Prostate gland (tissue), 2 donors: ENCODE measurements around the gene COA5.

ENCODE experiments used
- POLR2A ChIP-seq: fragments of 450-650 bp; IDR thresholded peaks from one replicate; pipeline ENCODE4 v1.6.1; 2016; ENCODE audit warnings: antibody characterized with exemption, mild to moderate bottlenecking
- POLR2AphosphoS5 ChIP-seq: sonication (generic); formaldehyde crosslinking; IDR thresholded peaks from one replicate; pipeline ENCODE4 v1.6.1; 2017; ENCODE audit warnings: antibody characterized with exemption
- TF ChIP-seq, protein P1 (sequence below), 4 experiments: fragments of 200-600 bp in 2 of 4; fragments of 450-650 bp in 2 of 4; sonication (generic) in 2 of 4; IDR thresholded peaks; 1 replicate in 3 of 4; 2 replicates in 1 of 4; pipeline ENCODE4 v1.5.1; 2016 to 2019; ENCODE audit warnings: antibody characterized with exemption in 4 of 4, mild to moderate bottlenecking in 2 of 4, moderate library complexity in 2 of 4

DNA sequence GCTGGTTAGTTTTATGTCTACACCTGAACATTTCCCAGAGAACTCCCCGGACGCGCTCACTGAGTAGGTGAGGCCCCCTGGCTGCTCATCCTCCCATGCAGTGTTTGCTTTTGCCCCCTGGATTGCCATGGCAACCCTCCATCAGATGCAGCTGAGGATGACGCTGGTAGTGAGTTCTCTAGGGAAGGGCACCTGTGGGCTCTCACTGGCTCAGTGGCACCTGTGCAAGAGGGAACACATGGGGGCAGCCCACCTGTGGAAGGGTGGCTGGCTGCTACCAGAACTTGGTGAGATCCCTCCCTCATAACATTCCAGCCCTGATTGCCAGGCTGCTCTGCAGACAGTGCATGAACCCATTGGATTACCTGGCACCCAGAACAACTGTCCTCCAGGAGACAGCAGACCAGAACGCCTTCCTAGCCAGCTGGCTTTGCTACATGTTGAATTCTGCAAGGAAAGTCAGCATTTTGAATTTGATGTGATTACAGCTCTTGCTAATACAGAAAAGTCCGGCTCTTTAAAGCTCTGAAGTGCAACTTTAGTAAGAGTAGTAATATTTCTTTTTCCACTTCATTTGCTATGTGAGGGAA is 21.7 kb downstream of the COA5 start:
- TF ChIP-seq, protein P1, sequence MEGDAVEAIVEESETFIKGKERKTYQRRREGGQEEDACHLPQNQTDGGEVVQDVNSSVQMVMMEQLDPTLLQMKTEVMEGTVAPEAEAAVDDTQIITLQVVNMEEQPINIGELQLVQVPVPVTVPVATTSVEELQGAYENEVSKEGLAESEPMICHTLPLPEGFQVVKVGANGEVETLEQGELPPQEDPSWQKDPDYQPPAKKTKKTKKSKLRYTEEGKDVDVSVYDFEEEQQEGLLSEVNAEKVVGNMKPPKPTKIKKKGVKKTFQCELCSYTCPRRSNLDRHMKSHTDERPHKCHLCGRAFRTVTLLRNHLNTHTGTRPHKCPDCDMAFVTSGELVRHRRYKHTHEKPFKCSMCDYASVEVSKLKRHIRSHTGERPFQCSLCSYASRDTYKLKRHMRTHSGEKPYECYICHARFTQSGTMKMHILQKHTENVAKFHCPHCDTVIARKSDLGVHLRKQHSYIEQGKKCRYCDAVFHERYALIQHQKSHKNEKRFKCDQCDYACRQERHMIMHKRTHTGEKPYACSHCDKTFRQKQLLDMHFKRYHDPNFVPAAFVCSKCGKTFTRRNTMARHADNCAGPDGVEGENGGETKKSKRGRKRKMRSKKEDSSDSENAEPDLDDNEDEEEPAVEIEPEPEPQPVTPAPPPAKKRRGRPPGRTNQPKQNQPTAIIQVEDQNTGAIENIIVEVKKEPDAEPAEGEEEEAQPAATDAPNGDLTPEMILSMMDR (IDR thresholded peaks at IDR 0.05) = no peak
- TF ChIP-seq POLR2A (no peak), POLR2AphosphoS5 (no peak)
